ENCODE measurements around the gene CAMK2D.

DNA sequence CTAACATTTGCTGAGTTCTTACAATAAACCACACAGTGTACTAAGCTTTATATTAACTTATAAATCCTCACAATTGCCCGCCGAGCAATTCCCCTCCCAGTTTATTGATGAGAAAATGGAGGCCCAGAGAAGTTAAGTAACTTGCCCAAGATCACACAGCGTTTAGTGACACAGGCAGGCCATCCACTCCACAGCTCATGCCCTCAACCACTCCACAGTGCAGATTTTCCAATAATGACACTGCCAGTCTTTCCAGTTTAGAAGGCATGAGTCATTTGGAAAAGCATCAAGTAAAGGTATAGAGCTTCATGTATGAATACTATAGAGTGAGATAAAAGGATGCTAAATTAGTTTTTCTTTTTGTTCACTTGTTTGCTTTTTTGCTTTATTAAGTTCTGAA lies 208.5 kb downstream of the CAMK2D start:
- TF ChIP-seq POLR2A (IDR thresholded peaks at IDR 0.05), result no peak
- TF ChIP-seq, protein P1, sequence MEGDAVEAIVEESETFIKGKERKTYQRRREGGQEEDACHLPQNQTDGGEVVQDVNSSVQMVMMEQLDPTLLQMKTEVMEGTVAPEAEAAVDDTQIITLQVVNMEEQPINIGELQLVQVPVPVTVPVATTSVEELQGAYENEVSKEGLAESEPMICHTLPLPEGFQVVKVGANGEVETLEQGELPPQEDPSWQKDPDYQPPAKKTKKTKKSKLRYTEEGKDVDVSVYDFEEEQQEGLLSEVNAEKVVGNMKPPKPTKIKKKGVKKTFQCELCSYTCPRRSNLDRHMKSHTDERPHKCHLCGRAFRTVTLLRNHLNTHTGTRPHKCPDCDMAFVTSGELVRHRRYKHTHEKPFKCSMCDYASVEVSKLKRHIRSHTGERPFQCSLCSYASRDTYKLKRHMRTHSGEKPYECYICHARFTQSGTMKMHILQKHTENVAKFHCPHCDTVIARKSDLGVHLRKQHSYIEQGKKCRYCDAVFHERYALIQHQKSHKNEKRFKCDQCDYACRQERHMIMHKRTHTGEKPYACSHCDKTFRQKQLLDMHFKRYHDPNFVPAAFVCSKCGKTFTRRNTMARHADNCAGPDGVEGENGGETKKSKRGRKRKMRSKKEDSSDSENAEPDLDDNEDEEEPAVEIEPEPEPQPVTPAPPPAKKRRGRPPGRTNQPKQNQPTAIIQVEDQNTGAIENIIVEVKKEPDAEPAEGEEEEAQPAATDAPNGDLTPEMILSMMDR (IDR thresholded peaks at IDR 0.05), result no peak

Data from thyroid gland (tissue), 4 donors.